GM21825 (cell line): Measurements from ENCODE around the gene UGT1A3.

Source experiments
- ATAC-seq: cut with Tn5 transposase; IDR thresholded peaks from one replicate; pipeline ENCODE4 v1.9.1; 2021; ENCODE audit warnings: mild to moderate bottlenecking, moderate library complexity; ENCODE audit not compliant: unreplicated experiment

UGT1A3 gene

DNA sequence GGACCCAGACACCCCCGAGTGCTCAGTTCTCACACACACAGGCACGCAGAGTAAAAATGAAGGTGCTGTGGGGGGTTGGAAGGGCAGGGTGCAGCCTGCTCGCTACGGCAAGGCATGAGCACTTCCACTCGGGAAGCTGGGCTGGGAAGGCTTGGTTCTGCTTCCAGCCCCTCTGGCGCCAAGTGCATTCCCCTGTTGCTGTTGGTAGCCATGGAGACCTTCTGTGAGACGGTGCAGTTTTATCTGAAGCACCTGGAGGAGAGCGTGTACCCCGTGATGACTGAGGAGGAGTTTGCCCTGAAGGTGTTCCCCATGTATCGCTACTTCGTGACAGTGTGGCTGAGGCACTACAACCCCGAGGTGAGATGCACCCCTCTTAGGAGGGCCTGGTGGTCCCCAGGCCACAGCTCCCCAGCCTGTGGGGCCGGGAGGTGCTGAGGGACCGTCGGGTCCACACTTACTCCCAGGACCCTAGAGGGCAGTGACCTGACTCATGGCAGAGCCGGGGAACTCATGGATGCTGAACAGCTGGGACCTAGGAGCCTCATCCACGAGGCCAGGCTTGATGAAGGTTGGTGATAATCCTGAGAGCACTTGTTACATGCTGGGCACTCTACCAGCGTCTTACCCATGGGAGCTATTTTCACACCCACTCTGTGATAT is 64.8 kb downstream of the UGT1A3 start:
- ATAC-seq = no peak

DNA sequence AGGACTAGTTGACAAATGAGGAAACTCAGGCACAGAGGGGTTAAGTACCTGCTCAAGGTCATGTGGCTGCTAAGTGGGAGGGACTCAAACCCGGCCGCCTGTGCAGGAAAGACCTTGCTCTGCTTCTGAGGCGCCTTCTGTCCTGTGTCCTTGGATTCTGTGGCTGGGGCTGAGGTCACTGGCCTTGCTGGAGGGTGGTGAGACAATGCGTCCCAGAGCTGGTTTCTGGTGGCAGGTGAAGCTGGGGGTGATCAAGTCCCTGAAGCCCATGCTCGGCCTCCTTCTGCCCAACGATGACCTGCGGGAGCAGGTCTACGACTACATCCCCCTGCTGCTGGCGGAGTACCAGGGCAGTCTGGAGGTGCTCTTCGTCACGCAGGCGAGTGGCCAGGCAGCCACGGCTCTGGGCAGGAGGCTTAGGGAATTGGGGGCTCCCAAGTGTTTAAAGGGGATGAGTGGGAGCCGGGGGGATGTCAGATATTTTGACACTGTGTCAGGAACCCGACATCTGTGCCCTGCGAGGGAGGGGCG is 65.4 kb downstream of the UGT1A3 start:
- ATAC-seq = no peak

DNA sequence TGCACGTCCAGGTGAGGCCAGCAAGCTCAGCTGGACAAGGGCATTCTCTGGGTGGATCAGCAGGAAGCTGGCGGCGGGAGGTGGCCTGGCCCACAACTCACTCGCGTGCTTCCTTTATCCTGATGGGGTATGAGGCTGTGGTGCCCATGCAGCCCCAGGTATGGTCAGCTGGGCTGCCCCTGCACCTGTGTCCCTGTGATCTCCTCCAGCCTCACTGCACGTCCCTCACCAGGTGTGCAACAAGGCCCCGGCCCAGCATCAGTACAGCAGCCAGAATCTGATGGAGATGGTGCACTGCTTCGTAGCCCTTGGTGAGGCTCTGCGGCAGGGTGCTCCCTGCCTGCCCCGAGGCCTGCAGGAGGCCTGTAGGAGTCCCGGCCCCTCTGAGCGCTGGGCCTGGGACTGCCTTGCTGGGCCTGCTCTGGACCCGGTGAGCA is 66.9 kb downstream of the UGT1A3 start:
- no peak for ATAC-seq

DNA sequence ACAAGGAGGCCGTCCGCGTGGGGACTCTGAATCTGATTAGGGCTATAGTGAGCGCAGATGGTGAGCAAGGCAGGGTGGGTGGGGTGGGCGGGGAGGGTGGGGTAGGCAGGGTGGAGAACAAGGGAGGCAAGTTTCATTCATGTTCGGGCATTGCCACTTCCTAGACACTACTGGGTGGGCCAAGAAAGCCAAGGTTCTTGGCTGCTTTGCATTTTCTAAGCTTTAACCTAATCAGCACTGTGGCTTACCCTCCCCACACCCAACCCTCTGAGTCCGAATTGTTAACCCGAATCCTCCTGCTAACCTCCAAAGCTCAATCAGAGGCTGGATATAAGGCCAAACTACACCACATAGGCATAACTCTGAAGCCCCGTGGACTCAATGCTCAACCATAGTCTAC is 67.4 kb downstream of the UGT1A3 start:
- no peak for ATAC-seq

DNA sequence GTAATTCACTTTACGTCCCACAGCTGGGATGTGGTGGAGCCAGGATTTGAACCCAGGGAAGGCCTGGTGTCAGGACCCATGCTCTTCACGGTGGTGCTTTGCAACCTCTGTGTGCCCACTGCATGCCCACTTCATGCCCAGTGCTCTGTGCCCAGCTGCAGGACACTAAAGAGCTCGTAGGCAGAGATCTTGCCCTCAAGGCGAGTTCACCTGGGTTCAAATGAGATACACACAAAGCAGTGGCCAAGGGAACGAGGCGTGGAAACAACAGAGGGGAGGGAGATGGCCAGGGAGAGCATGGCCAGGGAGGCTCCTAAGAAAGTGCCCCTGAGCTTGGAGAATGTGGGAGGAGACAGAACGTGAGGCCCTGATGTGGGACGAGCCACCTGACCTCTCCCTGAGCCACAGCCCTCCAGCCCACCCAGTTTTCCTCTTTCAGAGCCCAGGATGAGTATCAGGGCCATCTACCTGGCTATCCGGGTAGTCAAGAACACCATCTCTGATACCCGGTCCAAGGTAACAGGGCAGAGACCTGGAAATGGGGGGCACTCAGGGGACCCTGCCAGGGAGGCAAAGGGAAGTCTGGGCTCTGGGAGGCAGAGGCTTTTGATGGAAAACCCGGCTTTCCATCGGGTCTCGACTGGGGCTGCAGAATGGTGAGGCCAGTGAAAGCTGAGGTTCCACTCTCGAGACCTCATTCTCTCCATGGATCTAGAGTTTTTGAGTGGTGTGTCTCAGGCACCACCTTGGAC is 69.7 kb downstream of the UGT1A3 start:
- ATAC-seq = no peak

DNA sequence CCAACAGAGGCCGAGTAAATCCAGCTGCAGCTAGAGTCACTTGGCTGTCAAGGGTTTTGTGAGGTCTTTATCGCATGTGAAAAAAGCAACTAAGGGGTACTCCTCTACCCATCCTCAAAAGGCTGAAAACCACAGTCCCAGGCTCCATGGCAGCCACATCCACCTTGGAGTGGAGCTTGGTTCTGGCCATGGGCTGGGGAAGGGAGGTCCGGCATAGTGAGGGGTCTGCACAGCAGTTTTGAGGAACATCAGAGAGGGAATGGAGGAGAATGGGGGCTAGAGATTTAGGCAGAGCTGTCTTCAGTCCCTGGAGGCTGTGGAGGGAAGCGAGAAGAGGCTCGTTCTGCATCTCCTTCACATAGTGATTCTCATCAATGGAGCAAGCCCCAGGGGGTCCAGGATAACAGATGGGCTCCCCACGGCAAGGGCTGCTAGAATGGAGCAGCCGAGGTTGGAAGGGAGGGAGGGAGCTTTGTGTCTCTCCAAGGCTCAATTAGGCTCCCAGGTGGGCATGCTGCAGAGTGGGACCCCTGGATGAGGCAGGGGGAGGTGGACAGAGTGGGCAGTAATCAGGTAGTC is 70.3 kb downstream of the UGT1A3 start:
- ATAC-seq = no peak

DNA sequence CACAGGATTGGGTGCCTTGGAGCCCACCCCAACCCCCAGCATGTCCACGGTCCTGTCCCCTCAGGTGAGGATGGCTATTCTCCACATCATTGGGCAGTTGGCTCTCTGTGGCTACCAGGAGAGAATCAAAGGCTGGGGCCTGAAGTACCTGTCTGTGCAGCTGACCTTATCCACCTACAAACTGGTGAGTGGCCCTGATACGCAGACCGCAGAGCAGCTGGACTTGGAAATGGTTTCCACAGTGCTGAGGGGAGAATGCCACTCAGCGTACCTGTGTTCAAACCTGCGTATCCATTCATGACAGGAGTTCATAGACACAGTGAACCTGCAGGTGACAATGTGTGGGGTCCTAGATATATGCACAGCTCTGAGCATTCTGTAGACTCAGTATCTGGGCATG is 70.9 kb downstream of the UGT1A3 start:
- ATAC-seq = no peak

DNA sequence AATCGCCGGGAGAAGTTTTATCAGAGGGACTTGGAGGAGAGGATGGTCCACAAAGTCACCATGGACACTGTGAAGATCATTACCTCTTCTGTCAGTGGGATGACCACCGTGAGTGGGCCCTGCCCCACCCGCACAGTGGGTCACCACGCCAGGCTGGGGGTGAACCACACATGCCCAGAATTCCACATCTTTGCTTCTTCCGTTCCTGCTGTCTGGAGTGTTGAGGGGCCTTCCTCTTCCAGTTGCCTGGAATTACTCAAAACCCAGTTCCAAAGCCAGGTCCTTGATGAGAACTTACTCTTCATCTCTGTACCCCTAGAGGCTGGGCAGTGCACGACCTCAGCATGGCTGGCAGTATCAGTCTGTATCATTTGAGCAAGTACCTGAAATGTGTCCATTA is 71.4 kb downstream of the UGT1A3 start:
- ATAC-seq = no peak

DNA sequence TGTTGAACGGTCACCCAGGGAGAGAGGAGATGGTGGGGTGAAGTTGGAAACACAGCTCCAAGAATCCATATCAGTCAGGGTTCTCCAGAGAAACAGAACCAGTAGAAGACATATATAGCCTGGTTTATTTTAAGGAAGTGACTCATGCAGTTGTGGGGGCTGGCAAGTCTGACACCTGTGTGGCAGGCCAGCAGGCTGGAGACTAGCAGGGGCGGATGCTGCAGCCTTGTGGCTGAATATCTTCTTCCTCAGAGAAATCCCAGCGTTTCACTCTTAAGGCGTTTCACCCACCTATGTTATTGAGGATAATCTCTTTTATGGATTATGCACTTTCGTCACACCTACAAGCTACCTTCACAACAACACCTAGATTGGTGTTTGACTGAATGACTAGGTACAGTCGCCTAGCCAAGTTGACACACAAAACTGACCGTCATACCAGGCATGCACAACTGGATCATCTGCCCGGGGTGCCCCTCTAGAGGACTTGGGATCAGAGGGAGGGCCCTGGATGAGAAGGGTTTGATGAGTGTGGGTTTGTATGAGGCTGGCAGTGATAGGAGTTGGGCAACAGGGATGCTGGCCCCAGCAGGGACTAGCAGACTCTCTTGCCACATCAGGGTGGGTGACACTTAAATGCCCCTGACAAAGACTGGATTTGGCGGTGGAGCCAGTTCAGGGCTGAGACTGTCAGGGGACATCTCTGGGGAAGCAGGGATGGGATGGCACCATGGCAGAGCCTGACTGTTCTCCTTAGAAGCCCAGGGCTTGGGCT is 72.7 kb downstream of the UGT1A3 start:
- no peak for ATAC-seq

DNA sequence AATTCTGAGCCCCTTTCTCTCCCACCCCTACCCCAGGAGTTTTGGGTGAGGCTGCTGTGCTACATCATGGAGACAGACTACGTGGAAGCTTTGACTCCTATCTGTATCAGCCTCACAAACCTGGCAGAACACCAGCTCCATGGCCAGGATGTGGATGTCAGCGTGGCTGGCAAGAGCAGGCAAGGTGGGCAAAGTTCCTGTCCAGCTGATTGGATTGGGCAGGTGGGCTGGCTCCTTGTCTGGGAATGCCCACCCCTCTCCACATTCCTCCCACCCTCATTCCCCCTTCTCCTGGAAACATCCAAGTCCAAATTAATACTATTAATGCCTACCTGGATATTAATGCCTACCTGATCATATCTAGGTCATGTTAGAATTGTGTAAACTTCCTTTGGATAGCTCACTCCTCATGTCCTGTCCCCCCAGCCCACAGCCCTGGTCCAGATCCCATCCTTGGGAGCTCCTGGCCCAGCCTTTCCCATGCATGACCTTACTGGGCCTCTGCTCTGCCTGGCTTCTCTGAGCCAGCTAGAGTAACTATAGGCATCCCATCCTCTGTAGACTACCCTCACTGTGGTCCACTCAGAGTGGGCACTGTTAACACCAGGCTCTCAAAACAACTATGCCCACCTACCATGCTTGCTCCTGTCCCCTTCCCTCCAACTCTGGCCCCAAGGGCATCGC is 73.4 kb downstream of the UGT1A3 start:
- no peak for ATAC-seq

DNA sequence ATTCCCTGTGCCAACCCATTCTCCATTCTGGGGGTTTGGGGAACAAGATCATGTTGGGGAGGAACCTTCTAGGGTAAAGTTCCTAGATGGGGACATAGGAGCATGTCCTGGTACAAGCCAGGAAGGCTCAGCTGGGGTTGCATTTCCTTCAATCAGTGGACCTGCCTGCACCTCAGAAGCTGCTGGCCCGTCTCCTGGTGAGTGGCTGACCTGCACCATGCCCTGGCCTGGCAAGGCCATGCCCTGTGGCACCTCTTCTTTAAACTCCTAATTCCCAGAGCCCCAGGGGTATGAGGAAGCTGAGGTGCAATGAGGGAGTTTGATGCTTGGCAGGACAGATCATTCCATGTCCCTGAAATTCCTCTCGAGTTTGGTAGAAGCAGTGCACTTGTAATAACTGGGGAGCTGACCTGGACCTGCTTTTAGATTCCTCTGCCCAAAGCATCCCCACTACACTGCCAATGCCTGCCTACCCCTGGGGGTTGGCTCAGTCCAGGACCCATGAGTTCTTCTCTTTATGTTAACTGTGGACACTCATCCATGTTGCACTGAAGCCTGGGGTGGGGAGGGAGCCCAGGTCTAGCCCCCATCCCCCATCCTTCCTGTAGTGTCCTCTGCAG is 74.6 kb downstream of the UGT1A3 start:
- ATAC-seq = no peak

DNA sequence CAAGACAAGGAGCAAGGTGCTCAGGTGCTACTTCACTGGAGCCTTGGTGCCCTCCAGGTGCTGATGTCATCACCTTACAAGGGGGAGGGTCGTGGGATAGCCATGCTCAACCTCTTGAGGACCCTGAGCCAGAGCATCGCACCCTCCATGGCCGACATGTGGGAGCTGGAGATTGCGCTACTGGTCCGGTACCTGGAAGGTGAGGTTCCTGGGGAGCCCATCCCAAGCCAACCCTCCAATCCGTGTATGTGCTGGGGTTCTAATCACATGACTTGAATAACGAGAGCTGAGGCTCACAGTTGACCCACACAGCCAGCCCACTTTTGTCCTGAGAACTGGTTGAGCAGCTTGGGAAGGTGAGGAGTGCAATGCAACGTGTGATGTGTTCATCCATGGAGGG is 75.2 kb downstream of the UGT1A3 start:
- ATAC-seq = no peak

DNA sequence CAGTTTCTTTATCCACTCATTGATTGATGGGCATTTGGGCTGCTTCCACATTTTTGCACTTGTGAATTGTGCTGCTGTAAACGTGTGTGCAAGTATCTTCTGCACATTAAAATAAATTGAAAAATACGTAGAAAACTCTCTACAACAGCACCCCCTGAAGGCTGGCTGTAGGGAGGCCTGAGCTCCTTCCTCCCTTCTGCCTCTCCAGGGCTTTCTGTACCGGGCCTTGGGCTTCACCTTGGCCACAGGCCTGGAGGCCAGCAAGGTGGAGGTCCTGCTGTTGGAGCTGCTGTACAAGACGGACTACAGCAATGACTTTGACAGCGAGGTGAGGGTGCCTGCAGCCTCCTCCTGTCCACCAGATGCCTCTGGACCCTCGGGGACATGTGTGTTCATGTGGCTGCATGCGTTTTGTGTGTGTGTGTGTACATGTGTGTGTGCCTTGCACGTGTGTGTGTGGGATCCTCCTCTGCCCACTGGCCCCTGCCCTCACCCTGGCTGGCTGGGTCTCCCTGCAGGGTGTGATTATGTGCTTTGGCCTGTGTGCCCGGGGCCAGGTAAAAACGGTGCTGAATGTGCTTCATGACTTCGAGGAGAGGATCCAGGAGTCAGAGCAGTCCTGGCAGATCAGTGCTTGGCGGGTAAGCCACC is 78.5 kb downstream of the UGT1A3 start:
- no peak for ATAC-seq

DNA sequence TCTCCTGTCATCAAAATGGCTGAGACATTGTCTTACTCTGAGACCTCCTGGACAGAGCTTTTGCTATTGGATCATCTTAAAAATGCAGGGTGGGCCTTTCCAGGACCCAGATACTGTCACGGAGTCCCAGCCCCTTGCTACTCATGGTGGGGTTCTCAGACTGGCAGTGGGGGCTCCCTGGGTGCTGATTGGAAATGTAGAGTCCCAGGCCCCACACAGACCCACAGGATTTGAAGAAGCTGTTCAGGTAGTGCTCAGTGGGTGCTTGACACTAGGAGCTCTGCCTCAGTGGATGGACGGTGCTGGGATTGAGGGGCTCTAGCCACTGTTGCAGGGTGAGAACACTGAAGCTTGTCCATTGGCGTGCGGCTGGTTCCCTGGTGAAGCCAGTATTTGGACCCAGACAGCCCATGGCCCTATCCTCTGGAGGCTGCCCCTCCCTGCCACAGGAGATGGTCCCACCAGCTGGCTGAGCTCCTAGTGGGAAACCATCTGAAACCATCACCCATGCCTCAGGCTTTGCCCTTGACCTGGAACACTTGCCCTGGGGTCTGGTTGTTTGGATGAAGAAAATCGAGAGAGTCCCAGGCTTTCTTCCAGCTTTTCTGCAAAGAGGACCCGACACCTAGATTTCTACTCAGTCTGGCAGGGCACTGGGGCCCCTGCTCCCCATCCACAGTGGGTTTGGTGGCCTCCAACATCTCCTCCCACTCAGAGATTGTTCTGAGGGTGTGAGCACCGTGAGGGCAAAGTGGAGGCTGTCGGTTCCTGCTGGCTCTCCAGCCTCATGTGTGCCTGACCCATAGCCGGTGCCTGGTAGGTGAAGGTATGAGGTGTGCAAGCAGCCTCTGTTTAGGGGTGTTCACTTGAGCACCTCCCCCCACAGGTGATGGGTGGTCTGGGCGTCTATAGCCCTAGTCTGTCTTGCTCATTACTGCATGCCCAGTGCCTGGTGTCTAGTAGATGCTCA is 79.4 kb downstream of the UGT1A3 start:
- no peak for ATAC-seq

DNA sequence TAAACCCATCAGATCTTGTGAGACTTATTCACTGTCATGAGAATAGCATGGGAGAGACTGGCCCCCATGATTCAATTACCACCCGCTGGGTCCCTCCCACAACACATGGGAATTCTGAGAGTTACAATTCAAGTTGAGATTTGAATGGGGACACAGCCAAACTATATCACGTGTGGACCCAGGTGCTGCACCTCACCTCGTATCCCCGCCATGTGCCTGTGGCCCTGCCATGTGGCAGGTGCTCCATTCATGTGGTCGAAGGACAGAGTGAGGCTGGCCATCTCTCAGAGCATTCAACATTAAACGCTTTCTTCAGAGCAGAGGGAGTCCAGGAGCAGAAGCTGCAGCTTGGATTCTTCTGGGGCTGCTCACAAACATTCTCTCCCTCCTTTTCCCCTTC is 81.5 kb downstream of the UGT1A3 start:
- no peak for ATAC-seq

DNA sequence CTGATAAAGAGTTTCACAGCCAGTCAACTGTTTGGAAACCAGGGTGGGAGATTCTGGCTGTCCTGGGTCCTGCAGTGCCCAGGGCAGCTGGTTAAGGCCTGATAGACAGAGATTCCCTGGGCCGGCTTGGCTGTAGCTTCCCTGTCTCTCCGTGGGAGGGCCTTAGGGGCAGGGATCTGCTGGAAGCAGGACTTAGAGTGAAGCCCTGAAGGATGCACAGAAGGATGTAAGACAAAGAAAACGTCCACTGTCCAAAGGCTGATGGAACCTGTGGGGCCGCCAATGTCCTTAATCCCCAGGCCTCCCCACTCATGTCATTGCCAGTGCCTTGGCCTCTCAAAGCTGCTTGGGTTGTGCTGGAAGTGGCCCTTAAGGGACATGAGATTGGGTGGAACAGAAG is 82.2 kb downstream of the UGT1A3 start:
- no peak for ATAC-seq

DNA sequence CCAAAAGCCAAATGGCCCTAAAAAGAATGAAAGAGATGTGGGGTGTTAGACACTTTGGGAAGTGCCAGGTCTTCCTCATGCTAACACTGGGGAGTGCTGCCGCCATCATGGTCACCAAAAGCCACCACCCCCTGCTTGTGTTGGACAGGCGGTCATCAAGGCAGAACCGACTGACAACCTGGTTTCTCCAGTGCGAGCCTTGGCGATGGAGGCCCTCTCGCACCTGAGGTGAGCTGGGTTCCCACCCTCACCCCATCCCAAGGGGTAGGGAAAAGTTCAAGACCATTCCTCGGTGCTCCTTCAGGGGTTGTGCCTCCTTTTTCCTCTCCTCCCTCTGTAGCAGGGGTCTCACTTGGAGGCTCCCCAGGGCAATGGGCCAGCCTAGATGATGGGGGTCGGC is 82.9 kb downstream of the UGT1A3 start:
- ATAC-seq = no peak

DNA sequence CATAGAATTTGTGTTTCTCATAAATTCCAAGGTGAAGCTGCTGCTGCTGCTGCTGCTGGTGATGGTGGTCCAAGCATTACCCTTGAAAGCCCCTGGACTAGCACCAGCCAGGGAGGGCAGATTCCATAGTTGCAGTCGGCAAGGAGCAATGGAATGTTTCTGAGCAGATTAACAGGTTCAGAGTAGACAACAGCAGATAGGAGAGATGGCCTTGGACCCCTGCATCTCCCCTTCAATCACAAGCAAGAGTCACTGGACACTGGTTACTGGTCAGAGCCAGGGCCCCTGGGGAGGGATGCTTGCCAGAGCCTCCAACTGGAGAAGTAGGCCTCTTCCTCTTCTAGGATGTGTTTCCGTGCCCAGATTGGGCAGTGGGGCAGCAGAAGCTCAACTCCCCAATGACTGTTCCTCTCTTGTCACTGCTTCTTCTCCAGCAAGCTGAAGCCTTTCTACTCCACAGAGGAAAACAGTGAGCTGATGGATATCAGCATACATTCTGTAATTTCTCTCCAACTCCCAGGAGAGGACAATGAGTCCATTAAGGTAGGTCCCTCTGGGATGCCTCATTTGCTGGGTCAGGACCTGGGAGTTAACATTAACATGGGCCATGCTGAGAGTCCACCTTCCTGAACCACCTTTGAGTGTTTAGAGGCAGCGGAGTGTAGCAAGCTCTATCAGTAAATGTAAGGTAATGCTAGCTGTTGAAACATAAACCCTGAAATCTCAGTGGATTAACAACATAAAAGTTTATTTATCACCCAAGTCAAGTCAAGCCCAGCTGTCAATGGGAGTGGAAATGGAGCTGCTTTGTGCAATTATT is 84.6 kb downstream of the UGT1A3 start:
- no peak for ATAC-seq
